ENCODE results near the gene CREB5. TPM values are rescaled to one million over a fixed set of nuclear protein-coding genes. Genes with fewer than 3 reads are reported as not detected.

CREB5 gene
- total RNA-seq, 3 donors from 2014 or later: 17.3 to 19.7 (median 18.0) TPM

GRCh38 chr7:28808796-28809533 lies 396.6 kb downstream of the CREB5 start:
- no peak for DNase-seq (ENCODE audit: low spot score in 2 of 2)
- Histone ChIP-seq H3K4me3 (no peak overlapping the region), H3K9me3 (no peaks in the 10 kb centered on the region), H3K4me1 (no peaks in the 10 kb centered on the region), H3K36me3 (no peaks in the 10 kb centered on the region), H3K27me3 (no peaks in the 10 kb centered on the region), H3K27ac (no peak overlapping the region)
- intact Hi-C loops (cut with DNase I; ENCODE audit: low total_unique reads): no loop called here
- TF ChIP-seq POLR2A (IDR thresholded peaks at IDR 0.05): no peak
- no peak for TF ChIP-seq POLR2AphosphoS5 (IDR thresholded peaks at IDR 0.05)
- TF ChIP-seq, protein P1, sequence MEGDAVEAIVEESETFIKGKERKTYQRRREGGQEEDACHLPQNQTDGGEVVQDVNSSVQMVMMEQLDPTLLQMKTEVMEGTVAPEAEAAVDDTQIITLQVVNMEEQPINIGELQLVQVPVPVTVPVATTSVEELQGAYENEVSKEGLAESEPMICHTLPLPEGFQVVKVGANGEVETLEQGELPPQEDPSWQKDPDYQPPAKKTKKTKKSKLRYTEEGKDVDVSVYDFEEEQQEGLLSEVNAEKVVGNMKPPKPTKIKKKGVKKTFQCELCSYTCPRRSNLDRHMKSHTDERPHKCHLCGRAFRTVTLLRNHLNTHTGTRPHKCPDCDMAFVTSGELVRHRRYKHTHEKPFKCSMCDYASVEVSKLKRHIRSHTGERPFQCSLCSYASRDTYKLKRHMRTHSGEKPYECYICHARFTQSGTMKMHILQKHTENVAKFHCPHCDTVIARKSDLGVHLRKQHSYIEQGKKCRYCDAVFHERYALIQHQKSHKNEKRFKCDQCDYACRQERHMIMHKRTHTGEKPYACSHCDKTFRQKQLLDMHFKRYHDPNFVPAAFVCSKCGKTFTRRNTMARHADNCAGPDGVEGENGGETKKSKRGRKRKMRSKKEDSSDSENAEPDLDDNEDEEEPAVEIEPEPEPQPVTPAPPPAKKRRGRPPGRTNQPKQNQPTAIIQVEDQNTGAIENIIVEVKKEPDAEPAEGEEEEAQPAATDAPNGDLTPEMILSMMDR (IDR thresholded peaks at IDR 0.05): no peak

GRCh38 chr7:28811008-28811407 lies 398.7 kb downstream of the CREB5 start:
- Histone ChIP-seq H3K27ac (no peak overlapping the region), H3K27me3 (no peaks in the 10 kb centered on the region), H3K4me3 (no peak overlapping the region), H3K9me3 (no peaks in the 10 kb centered on the region), H3K36me3 (no peaks in the 10 kb centered on the region), H3K4me1 (no peaks in the 10 kb centered on the region)
- TF ChIP-seq POLR2A (IDR thresholded peaks at IDR 0.05): no peak
- TF ChIP-seq, protein P1 (IDR thresholded peaks at IDR 0.05): no peak
- no peak for TF ChIP-seq POLR2AphosphoS5 (IDR thresholded peaks at IDR 0.05)
- no peak for DNase-seq (ENCODE audit: low spot score in 2 of 2)
- intact Hi-C loops (cut with DNase I; ENCODE audit: low total_unique reads): no loop called here

- H3K4me3 ChIP-seq: no peak overlapping the region
- intact Hi-C loops (cut with DNase I; ENCODE audit: low total_unique reads): no loop called here
- H3K4me1 ChIP-seq: no peaks in the 10 kb centered on the region
- H3K27me3 ChIP-seq: no peaks in the 10 kb centered on the region
- H3K36me3 ChIP-seq: no peaks in the 10 kb centered on the region
- TF ChIP-seq POLR2A (IDR thresholded peaks at IDR 0.05) (no peak), POLR2AphosphoS5 (IDR thresholded peaks at IDR 0.05) (no peak)
- TF ChIP-seq, protein P1 (IDR thresholded peaks at IDR 0.05): no peak
- DNase-seq (ENCODE audit: low spot score in 2 of 2): no peak
- H3K27ac ChIP-seq: no peak overlapping the region
- no peaks in the 10 kb centered on the region for H3K9me3 ChIP-seq
Measured at GRCh38 chr7:28811701-28812430, 399.5 kb downstream of the CREB5 start.

- no peaks in the 10 kb centered on the region for H3K4me1 ChIP-seq
- TF ChIP-seq, protein P1 (IDR thresholded peaks at IDR 0.05): no peak
- TF ChIP-seq POLR2A (IDR thresholded peaks at IDR 0.05) (no peak), POLR2AphosphoS5 (IDR thresholded peaks at IDR 0.05) (no peak)
- no peak overlapping the region for H3K27ac ChIP-seq
- DNase-seq (ENCODE audit: low spot score in 2 of 2): no peak
- H3K9me3 ChIP-seq: no peaks in the 10 kb centered on the region
- intact Hi-C loops (cut with DNase I; ENCODE audit: low total_unique reads): no loop called here
- no peaks in the 10 kb centered on the region for H3K36me3 ChIP-seq
- no peaks in the 10 kb centered on the region for H3K27me3 ChIP-seq
- H3K4me3 ChIP-seq: no peak overlapping the region
Measured at GRCh38 chr7:28812616-28813015, 400.3 kb downstream of the CREB5 start.

Data from breast epithelium (tissue), 4 donors.